ENCODE results near the gene RAPSN. TPM values are rescaled to one million over a fixed set of nuclear protein-coding genes. Genes with fewer than 3 reads are reported as not detected.

Gene RAPSN
- polyA plus RNA-seq, 3 donors, result 1.2 TPM; not detected in 2

DNA sequence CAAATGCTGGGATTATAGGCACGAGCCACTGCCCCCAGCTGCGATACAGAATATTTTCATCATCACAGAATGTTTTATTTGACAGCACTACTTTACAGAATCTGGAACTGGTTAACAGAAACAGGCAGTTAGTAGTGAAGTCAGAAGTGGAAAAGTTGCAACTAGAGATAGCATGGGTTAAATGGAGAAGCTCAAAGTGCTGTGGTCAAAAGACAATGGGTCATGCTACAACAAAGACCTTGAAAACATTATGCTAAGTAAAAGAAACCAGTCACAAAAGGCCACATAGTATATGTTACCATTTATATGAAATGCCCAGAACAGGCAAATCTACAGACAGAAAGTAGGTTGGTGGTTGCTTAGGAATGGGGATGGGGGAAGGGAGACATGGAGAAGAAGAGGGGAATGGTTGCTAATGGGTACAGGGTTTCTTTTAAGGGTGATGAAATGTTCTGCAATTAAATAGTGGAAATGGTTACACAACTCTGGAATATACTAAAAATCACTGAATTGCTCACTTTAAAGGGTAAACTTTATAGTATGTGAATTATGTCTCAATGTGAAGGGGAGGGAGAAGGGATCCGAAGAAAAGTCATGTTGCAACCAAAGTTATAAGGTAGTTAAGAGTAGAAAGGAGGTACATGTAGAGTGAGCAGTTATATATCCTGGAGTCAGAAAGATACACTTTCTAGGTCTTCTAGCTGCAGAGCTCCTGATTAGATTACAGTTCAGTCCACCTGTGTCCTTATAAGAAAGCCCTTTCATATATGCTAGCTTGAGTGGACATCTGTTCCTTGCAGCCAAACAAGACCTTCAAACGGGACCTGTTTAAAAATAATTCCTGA, 46.3 kb upstream of the RAPSN start:
- H3K36me3 Mint-ChIP-seq, result peaks cover 20 to 21% of the 10 kb centered on the region in 2 donors
- 88% methylated on average over 1 of the region's 4 CpGs for WGBS (ENCODE audit: insufficient coverage)
- peaks cover 100% of the 10 kb centered on the region for H4K20me1 ChIP-seq (ENCODE audit: insufficient read depth, low read length)

DNA sequence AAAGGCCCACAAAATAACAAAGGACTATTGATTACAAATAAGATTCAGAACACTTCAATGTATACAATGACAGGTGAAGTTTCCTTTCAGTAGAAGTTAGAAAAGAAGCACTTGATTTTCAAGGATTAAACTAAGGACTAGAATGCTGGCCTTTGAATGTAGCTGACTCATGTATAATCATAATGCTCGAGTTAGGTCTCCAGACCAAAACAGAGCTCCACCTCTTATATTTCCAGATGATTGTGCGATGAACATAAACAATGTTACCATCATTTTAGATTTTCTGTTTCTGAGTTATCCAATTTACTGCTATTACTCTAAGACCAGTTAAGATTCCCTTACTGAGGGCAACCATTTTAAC, 40.4 kb upstream of the RAPSN start:
- peaks cover 54 to 64% of the 10 kb centered on the region in 2 donors for H3K36me3 Mint-ChIP-seq
- DNase-seq, result no peak
- Histone ChIP-seq H4K20me1 (ENCODE audit: insufficient read depth, low read length) (peaks cover 82% of the 10 kb centered on the region), H2AFZ (ENCODE audit: insufficient read depth, low read depth, low read length, poor library complexity, severe bottlenecking) (no peak overlapping the region), H3K9ac (ENCODE audit: insufficient read depth, low read length, poor library complexity, severe bottlenecking) (no peak overlapping the region), H3K27me3 (ENCODE audit: control insufficient read depth in 2 of 2, insufficient read depth in 2 of 2, low read length in 2 of 2) (no peaks in the 10 kb centered on the region), H3K27ac (ENCODE audit: low read depth in 1 of 2, low read length in 2 of 2) (peak overlapping the region in 1 of 2 donors; percentile 53), H3K36me3 (replicated peaks in 1 of 2; ENCODE audit: control insufficient read depth in 1 of 2, insufficient read depth in 2 of 2, low read length in 2 of 2) (peaks cover 44 to 84% of the 10 kb centered on the region in 2 donors), H3K4me3 (replicated peaks in 1 of 3; ENCODE audit: low read depth in 2 of 3, low read length in 3 of 3) (no peak overlapping the region), H3K9me3 (replicated peaks in 1 of 2; ENCODE audit: control insufficient read depth in 1 of 2, insufficient read depth in 1 of 2, low read length in 2 of 2) (no peaks in the 10 kb centered on the region), H3K4me1 (ENCODE audit: control insufficient read depth in 1 of 2, insufficient read depth in 2 of 2, low read length in 2 of 2) (peaks cover 6 to 7% of the 10 kb centered on the region in 2 donors), H3K79me2 (ENCODE audit: insufficient read depth, low read length) (peaks cover 74% of the 10 kb centered on the region), H3K4me2 (replicated peaks; ENCODE audit: extremely low read depth, low read length, poor library complexity, severe bottlenecking) (no peak overlapping the region)
- no peak overlapping the region for H3K4me3 Mint-ChIP-seq
- TF ChIP-seq, protein P1, sequence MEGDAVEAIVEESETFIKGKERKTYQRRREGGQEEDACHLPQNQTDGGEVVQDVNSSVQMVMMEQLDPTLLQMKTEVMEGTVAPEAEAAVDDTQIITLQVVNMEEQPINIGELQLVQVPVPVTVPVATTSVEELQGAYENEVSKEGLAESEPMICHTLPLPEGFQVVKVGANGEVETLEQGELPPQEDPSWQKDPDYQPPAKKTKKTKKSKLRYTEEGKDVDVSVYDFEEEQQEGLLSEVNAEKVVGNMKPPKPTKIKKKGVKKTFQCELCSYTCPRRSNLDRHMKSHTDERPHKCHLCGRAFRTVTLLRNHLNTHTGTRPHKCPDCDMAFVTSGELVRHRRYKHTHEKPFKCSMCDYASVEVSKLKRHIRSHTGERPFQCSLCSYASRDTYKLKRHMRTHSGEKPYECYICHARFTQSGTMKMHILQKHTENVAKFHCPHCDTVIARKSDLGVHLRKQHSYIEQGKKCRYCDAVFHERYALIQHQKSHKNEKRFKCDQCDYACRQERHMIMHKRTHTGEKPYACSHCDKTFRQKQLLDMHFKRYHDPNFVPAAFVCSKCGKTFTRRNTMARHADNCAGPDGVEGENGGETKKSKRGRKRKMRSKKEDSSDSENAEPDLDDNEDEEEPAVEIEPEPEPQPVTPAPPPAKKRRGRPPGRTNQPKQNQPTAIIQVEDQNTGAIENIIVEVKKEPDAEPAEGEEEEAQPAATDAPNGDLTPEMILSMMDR (IDR thresholded peaks at IDR 0.05), result no peak
- no peaks in the 10 kb centered on the region for H3K27me3 Mint-ChIP-seq (ENCODE audit: low read depth in 3 of 3)
- H3K4me1 Mint-ChIP-seq, result peaks cover 5% of the 10 kb centered on the region
- no peaks in the 10 kb centered on the region for H3K9me3 Mint-ChIP-seq
- H3K27ac Mint-ChIP-seq, result peak overlapping the region in 2 of 7 donors; percentile 58 to 63
- intact Hi-C loops (cut with micrococcal nuclease), result loop anchor here in 1 of 2 donors (5.0 kb wide), 1 partner anchor 78 kb away; the partner anchor contains the start of gene PTPMT1
- no CpG with 5 or more reads among the region's 2 CpGs for WGBS (ENCODE audit: insufficient coverage)

More for the DNA sequence above, 46.3 kb upstream of the RAPSN start:
- no peaks in the 10 kb centered on the region for H3K9me3 ChIP-seq (replicated peaks in 1 of 2; ENCODE audit: control insufficient read depth in 1 of 2, insufficient read depth in 1 of 2, low read length in 2 of 2)
- DNase-seq, result peak in 1 of 3 donors; percentile 77
- H3K27ac Mint-ChIP-seq, result no peak overlapping the region
- H3K4me1 ChIP-seq (ENCODE audit: control insufficient read depth in 1 of 2, insufficient read depth in 2 of 2, low read length in 2 of 2), result peaks cover 49% of the 10 kb centered on the region in 2 donors
- no peak overlapping the region for H3K4me3 Mint-ChIP-seq
- H3K27ac ChIP-seq (ENCODE audit: low read depth in 1 of 2, low read length in 2 of 2), result peak overlapping the region; percentile 31 to 70
- H3K9me3 Mint-ChIP-seq, result no peaks in the 10 kb centered on the region
- no peak overlapping the region for H3K4me3 ChIP-seq (replicated peaks in 1 of 3; ENCODE audit: low read depth in 2 of 3, low read length in 3 of 3)
- no peak overlapping the region for H2AFZ ChIP-seq (ENCODE audit: insufficient read depth, low read depth, low read length, poor library complexity, severe bottlenecking)
- no peak overlapping the region for H3K4me2 ChIP-seq (replicated peaks; ENCODE audit: extremely low read depth, low read length, poor library complexity, severe bottlenecking)
- no peaks in the 10 kb centered on the region for H3K27me3 Mint-ChIP-seq (ENCODE audit: low read depth in 3 of 3)
- peaks cover 93% of the 10 kb centered on the region for H3K79me2 ChIP-seq (ENCODE audit: insufficient read depth, low read length)
- H3K4me1 Mint-ChIP-seq, result peaks cover 26% of the 10 kb centered on the region
- TF ChIP-seq, protein P1 (IDR thresholded peaks at IDR 0.05), result no peak
- no peak overlapping the region for H3K9ac ChIP-seq (ENCODE audit: insufficient read depth, low read length, poor library complexity, severe bottlenecking)
- no peaks in the 10 kb centered on the region for H3K27me3 ChIP-seq (ENCODE audit: control insufficient read depth in 2 of 2, insufficient read depth in 2 of 2, low read length in 2 of 2)
- intact Hi-C loops (cut with micrococcal nuclease), result loop anchor here in 1 of 2 donors (5.0 kb wide), 1 partner anchor 57 kb away; the partner anchor contains the start of gene CELF1
- H3K36me3 ChIP-seq (replicated peaks in 1 of 2; ENCODE audit: control insufficient read depth in 1 of 2, insufficient read depth in 2 of 2, low read length in 2 of 2), result peaks cover 2 to 59% of the 10 kb centered on the region in 2 donors
